Astrocyte (in vitro differentiated cells and primary cell): ENCODE measurements around the gene LCLAT1.

ENCODE experiments used
- CTCF ChIP-seq: IDR thresholded peaks from 2 replicates; pipeline ENCODE4 v1.5.1; 2011; ENCODE audit warnings: low read depth, mild to moderate bottlenecking, inconsistent platforms, low read length, moderate library complexity; ENCODE audit not compliant: insufficient read depth
- EZH2 ChIP-seq: IDR thresholded peaks from 2 replicates; pipeline ENCODE4 v1.6.1; 2012; ENCODE audit warnings: mild to moderate bottlenecking, low read length, inconsistent platforms; ENCODE audit not compliant: insufficient read depth

- TF ChIP-seq EZH2 (no peak), CTCF (no peak)
Observed at GRCh38 chr2:30492185-30492584, 45.1 kb downstream of the LCLAT1 start.
